ENCODE results near the gene KCTD12.
A peak's percentile ranks its signal among the peaks of the same experiment; 100 is the strongest.
"Not testable (repeated sequence)": the region's sequence is repeated elsewhere in the genome, so short reads cannot be mapped to it uniquely, and the experiment has no call there.

Gene KCTD12

GRCh38 chr13:76904507-76904906 is 18.3 kb upstream of the KCTD12 start:
- no peak overlapping the region for H3K4me3 ChIP-seq (ENCODE audit: control insufficient read depth, low read depth, low read length)
- TF ChIP-seq CTCF (conservative IDR thresholded peaks at IDR 0.05; ENCODE audit: control insufficient read depth, insufficient read depth, low read depth, low read length): no peak
- no peak for DNase-seq (ENCODE audit: low read depth)

- peak; percentile 83 for DNase-seq (ENCODE audit: low read depth)
- H3K4me3 ChIP-seq (ENCODE audit: control insufficient read depth, low read depth, low read length): no peak overlapping the region
- peak; percentile 100 for TF ChIP-seq CTCF (conservative IDR thresholded peaks at IDR 0.05; ENCODE audit: control insufficient read depth, insufficient read depth, low read depth, low read length)
Observed at GRCh38 chr13:76903544-76904162, 17.4 kb upstream of the KCTD12 start.

GRCh38 chr13:76899066-76899465 is 12.9 kb upstream of the KCTD12 start:
- not testable (repeated sequence) for DNase-seq (ENCODE audit: low read depth)

GRCh38 chr13:76897171-76897570 is 11.0 kb upstream of the KCTD12 start:
- not testable (repeated sequence) for H3K4me3 ChIP-seq (ENCODE audit: control insufficient read depth, low read depth, low read length); DNase-seq (ENCODE audit: low read depth)

More at GRCh38 chr13:76899066-76899465, 12.9 kb upstream of the KCTD12 start:
- H3K4me3 ChIP-seq (ENCODE audit: control insufficient read depth, low read depth, low read length): not testable (repeated sequence)

GRCh38 chr13:76894401-76895110 is 8.4 kb upstream of the KCTD12 start:
- DNase-seq (ENCODE audit: low read depth): no peak
- no peak for TF ChIP-seq CTCF (conservative IDR thresholded peaks at IDR 0.05; ENCODE audit: control insufficient read depth, insufficient read depth, low read depth, low read length)
- no peak overlapping the region for H3K4me3 ChIP-seq (ENCODE audit: control insufficient read depth, low read depth, low read length)

- DNase-seq (ENCODE audit: low read depth): no peak
- no peak overlapping the region for H3K4me3 ChIP-seq (ENCODE audit: control insufficient read depth, low read depth, low read length)
- TF ChIP-seq CTCF (conservative IDR thresholded peaks at IDR 0.05; ENCODE audit: control insufficient read depth, insufficient read depth, low read depth, low read length): no peak
Observed at GRCh38 chr13:76892488-76892887, 6.3 kb upstream of the KCTD12 start.

GRCh38 chr13:76890021-76890420 is 3.8 kb upstream of the KCTD12 start:
- DNase-seq (ENCODE audit: low read depth): peak; percentile 27
- no peak for TF ChIP-seq CTCF (conservative IDR thresholded peaks at IDR 0.05; ENCODE audit: control insufficient read depth, insufficient read depth, low read depth, low read length)
- H3K4me3 ChIP-seq (ENCODE audit: control insufficient read depth, low read depth, low read length): no peak overlapping the region

- no peak for DNase-seq (ENCODE audit: low read depth)
- H3K4me3 ChIP-seq (ENCODE audit: control insufficient read depth, low read depth, low read length): no peak overlapping the region
- no peak for TF ChIP-seq CTCF (conservative IDR thresholded peaks at IDR 0.05; ENCODE audit: control insufficient read depth, insufficient read depth, low read depth, low read length)
Observed at GRCh38 chr13:76889254-76889653, 3.0 kb upstream of the KCTD12 start.
